ENCODE measurements around the gene BRINP1.

DNA sequence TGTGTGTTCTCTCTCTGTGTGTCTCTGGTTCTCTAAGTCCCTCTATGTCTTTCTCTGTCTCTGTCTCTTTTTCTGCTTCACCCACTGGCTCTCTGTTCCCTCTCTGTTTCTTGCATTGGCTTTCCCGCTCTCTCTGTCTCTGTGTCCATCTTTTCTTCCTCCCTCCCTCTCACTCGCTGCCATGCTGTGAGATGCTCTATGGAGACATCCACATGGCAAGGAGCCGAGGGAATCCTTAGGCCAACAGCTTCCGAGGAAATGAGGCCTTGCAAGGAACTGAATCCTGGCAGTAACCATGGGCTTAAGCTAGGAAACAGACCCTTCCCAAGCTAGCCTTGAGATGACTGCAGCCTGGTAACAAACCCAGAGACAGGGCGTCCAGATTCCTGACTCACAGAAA lies 117.3 kb downstream of the BRINP1 start:
- TF ChIP-seq, protein P1, sequence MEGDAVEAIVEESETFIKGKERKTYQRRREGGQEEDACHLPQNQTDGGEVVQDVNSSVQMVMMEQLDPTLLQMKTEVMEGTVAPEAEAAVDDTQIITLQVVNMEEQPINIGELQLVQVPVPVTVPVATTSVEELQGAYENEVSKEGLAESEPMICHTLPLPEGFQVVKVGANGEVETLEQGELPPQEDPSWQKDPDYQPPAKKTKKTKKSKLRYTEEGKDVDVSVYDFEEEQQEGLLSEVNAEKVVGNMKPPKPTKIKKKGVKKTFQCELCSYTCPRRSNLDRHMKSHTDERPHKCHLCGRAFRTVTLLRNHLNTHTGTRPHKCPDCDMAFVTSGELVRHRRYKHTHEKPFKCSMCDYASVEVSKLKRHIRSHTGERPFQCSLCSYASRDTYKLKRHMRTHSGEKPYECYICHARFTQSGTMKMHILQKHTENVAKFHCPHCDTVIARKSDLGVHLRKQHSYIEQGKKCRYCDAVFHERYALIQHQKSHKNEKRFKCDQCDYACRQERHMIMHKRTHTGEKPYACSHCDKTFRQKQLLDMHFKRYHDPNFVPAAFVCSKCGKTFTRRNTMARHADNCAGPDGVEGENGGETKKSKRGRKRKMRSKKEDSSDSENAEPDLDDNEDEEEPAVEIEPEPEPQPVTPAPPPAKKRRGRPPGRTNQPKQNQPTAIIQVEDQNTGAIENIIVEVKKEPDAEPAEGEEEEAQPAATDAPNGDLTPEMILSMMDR (IDR thresholded peaks at IDR 0.05) = no peak
- no peak for TF ChIP-seq EZH2 (IDR thresholded peaks at IDR 0.05; ENCODE audit: borderline replicate concordance, insufficient read depth, low read depth, low read length, poor library complexity, severe bottlenecking)
